ENCODE measurements around the gene NEUROG2. TPM values are rescaled to one million over a fixed set of nuclear protein-coding genes. Genes with fewer than 3 reads are reported as not detected.
A peak's percentile ranks its signal among the peaks of the same experiment; 100 is the strongest.
"Not testable (repeated sequence)": the region's sequence is repeated elsewhere in the genome, so short reads cannot be mapped to it uniquely, and the experiment has no call there.

NEUROG2 gene
- total RNA-seq, 4 donors from 2014 or later: not detected

GRCh38 chr4:112523764-112524505 is 8.0 kb upstream of the NEUROG2 start:
- peak overlapping the region; percentile 1 for H3K4me3 ChIP-seq (ENCODE audit: low read depth, poor library complexity, severe bottlenecking)
- TF ChIP-seq CTCF (IDR thresholded peaks at IDR 0.05) (no peak), POLR2A (IDR thresholded peaks at IDR 0.05) (no peak)
- no peak for DNase-seq (ENCODE audit: low spot score in 2 of 2)
- WGBS, 2 donors: 2 to 7% methylated on average over 28 to 46 of the region's 46 CpGs
- intact Hi-C loops (cut with DNase I; ENCODE audit: low total_unique reads): no loop called here

- WGBS, 2 donors: 7 to 9% methylated on average over 37 of the region's 37 CpGs
- TF ChIP-seq CTCF (IDR thresholded peaks at IDR 0.05): no peak
- no peak for TF ChIP-seq POLR2A (IDR thresholded peaks at IDR 0.05)
Observed at GRCh38 chr4:112523008-112523721, 7.2 kb upstream of the NEUROG2 start.

GRCh38 chr4:112522431-112522830 is 6.5 kb upstream of the NEUROG2 start:
- 14 to 17% methylated on average over 17 of the region's 17 CpGs for WGBS, 2 donors
- DNase-seq (ENCODE audit: low spot score in 2 of 2); intact Hi-C loops (cut with DNase I; ENCODE audit: low total_unique reads); H3K4me3 ChIP-seq (ENCODE audit: low read depth, poor library complexity, severe bottlenecking): not testable (repeated sequence)

More at GRCh38 chr4:112523008-112523721, 7.2 kb upstream of the NEUROG2 start:
- H3K4me3 ChIP-seq (ENCODE audit: low read depth, poor library complexity, severe bottlenecking): no peak overlapping the region
- no peak for DNase-seq (ENCODE audit: low spot score in 2 of 2)
- intact Hi-C loops (cut with DNase I; ENCODE audit: low total_unique reads): no loop called here

GRCh38 chr4:112521123-112522023 is 5.4 kb upstream of the NEUROG2 start:
- H3K4me3 ChIP-seq (ENCODE audit: low read depth, poor library complexity, severe bottlenecking): no peak overlapping the region
- WGBS, 2 donors: 7% methylated on average over 27 to 30 of the region's 30 CpGs
- peak in 1 of 2 donors; percentile 69 for DNase-seq (ENCODE audit: low spot score in 2 of 2)
- intact Hi-C loops (cut with DNase I; ENCODE audit: low total_unique reads): no loop called here
- TF ChIP-seq CTCF (IDR thresholded peaks at IDR 0.05) (no peak), POLR2A (IDR thresholded peaks at IDR 0.05) (no peak)

GRCh38 chr4:112520598-112521122 is 4.7 kb upstream of the NEUROG2 start:
- 4 to 8% methylated on average over 25 of the region's 25 CpGs for WGBS, 2 donors
- TF ChIP-seq CTCF (IDR thresholded peaks at IDR 0.05) (no peak), POLR2A (IDR thresholded peaks at IDR 0.05) (no peak)
- DNase-seq (ENCODE audit: low spot score in 2 of 2): no peak
- intact Hi-C loops (cut with DNase I; ENCODE audit: low total_unique reads): no loop called here
- H3K4me3 ChIP-seq (ENCODE audit: low read depth, poor library complexity, severe bottlenecking): no peak overlapping the region
